Body of pancreas (tissue), 4 donors: ENCODE results near the gene TRMT61B. TPM values are rescaled to one million over a fixed set of nuclear protein-coding genes. Genes with fewer than 3 reads are reported as not detected.

Experiments
- ATAC-seq: fragments of 150-250 bp; one replicate; pipeline ENCODE4 v1.9.1; 2016
- DNase-seq, 4 donors: peaks; one replicate each; pipeline ENCODE4 v3.0.0-alpha.2; 2019
- H3K27ac ChIP-seq, 4 donors: fragments of 200-600 bp; sonication (generic); 1 replicate in 3 of 4; 2 replicates in 1 of 4; pipeline versions ENCODE4 v1.5.1 to v1.6.1; 2016 to 2019; ENCODE audit warnings: mild to moderate bottlenecking in 1 of 4, mixed read lengths in 1 of 4, moderate library complexity in 1 of 4
- H3K27me3 ChIP-seq, 2 donors: fragments of 200-600 bp; sonication (generic); one replicate each; pipeline ENCODE4 v1.6.0; 2016; ENCODE audit warnings: mild to moderate bottlenecking in 1 of 2
- H3K36me3 ChIP-seq, 2 donors: fragments of 200-600 bp; sonication (generic); replicated peaks in 1 of 2; 2 replicates each; pipeline ENCODE4 v1.5.1; 2016; ENCODE audit warnings: low read depth in 2 of 2; ENCODE audit not compliant: insufficient read depth in 1 of 2
- H3K4me1 ChIP-seq: fragments of 200-600 bp; sonication (generic); one replicate; pipeline ENCODE4 v1.6.0; 2016
- H3K4me3 ChIP-seq, 2 donors: fragments of 200-600 bp; sonication (generic); 1 replicate in 1 of 2; 2 replicates in 1 of 2; pipeline ENCODE4 v1.5.1; 2016 to 2019
- H3K9me3 ChIP-seq, 3 donors: fragments of 200-600 bp; sonication (generic); 1 replicate in 2 of 3; 2 replicates in 1 of 3; pipeline ENCODE4 v1.5.1; 2016
- CTCF ChIP-seq, 7 experiments: fragments of 450-650 bp in 4 of 7; fragments of 200-600 bp in 3 of 7; sonication (generic) in 3 of 7; IDR thresholded peaks; one replicate each; pipeline ENCODE4 v1.5.1; 2016 to 2019; ENCODE audit warnings: antibody characterized with exemption in 7 of 7
- POLR2A ChIP-seq, 3 donors: fragments of 450-650 bp; IDR thresholded peaks; one replicate each; pipeline ENCODE4 v1.6.1; 2016; ENCODE audit warnings: antibody characterized with exemption in 3 of 3, mild to moderate bottlenecking in 2 of 3
- WGBS, 2 donors: methylation state at CpG; one replicate each; pipeline ENCODE4 v1.1.5; 2017; 5-methylcytosine and 5-hydroxymethylcytosine counted together
- intact Hi-C: fragments of 100-400 bp; cut with DNase I; formaldehyde crosslinking; loops from one replicate; pipeline ENCODE4 v1.15.1; 2023
- total RNA-seq, 2 donors: library from RNA; depleted of rRNA; stranded (reverse); fragments of >200 nt; gene quantifications; one replicate each; pipeline ENCODE4 v1.1.0, GENCODE V29; 2016

Gene TRMT61B
- 10 to 100 TPM in 1 of 2 donors, 1 to 10 TPM in 1; 9.9 to 15.8 TPM for total RNA-seq

GRCh38 chr2:28870146-28870891 lies at the start of gene TRMT61B:
TSS of gene TRMT61B (minus strand) at chr2:28870309. CDS start at chr2:28870277, 32 bp downstream.
- peak within 1 kb of the TSS; percentile 68 to 91 (median 77) for H3K27ac ChIP-seq
- TF ChIP-seq CTCF (IDR thresholded peaks at IDR 0.05) = peak in 1 of 7 experiments; percentile 40
- peak; percentile 61 to 89 (median 82) for TF ChIP-seq POLR2A (IDR thresholded peaks at IDR 0.05)
- no peaks in the 10 kb centered on the region for H3K27me3 ChIP-seq
- H3K4me1 ChIP-seq = peaks cover 32% of the 10 kb centered on the region
- intact Hi-C loops = no loop called here
- H3K36me3 ChIP-seq = no peaks in the 10 kb centered on the region
- peak within 1 kb of the TSS; percentile 67 to 95 for H3K4me3 ChIP-seq
- WGBS, 2 donors = 0% methylated on average over 27 to 57 of the region's 57 CpGs
- DNase-seq = peak; percentile 96 to 98 (median 96)
- no peaks in the 10 kb centered on the region for H3K9me3 ChIP-seq
- ATAC-seq = peak; percentile 100

GRCh38 chr2:28915939-28916338 lies 45.8 kb upstream of the TRMT61B start:
- no peak for DNase-seq
- no peak overlapping the region for H3K27ac ChIP-seq
- intact Hi-C loops = no loop called here
- TF ChIP-seq POLR2A (IDR thresholded peaks at IDR 0.05) (no peak), CTCF (IDR thresholded peaks at IDR 0.05) (no peak)
- no peaks in the 10 kb centered on the region for H3K4me1 ChIP-seq
- no peaks in the 10 kb centered on the region for H3K27me3 ChIP-seq
- no peak overlapping the region for H3K4me3 ChIP-seq
- H3K9me3 ChIP-seq = no peaks in the 10 kb centered on the region
- WGBS, 2 donors = 88 to 96% methylated on average over 1 of the region's 1 CpG
- H3K36me3 ChIP-seq = peaks cover 0 to 12% of the 10 kb centered on the region in 2 donors
- ATAC-seq = no peak

GRCh38 chr2:28909655-28910353 lies 39.7 kb upstream of the TRMT61B start:
- peaks cover 0 to 19% of the 10 kb centered on the region in 2 donors for H3K36me3 ChIP-seq

GRCh38 chr2:28908172-28908571 lies 38.1 kb upstream of the TRMT61B start:
- peaks cover 14% of the 10 kb centered on the region for H3K4me1 ChIP-seq
- no peaks in the 10 kb centered on the region for H3K27me3 ChIP-seq
- DNase-seq = no peak
- H3K4me3 ChIP-seq = no peak overlapping the region
- H3K36me3 ChIP-seq = peaks cover 0 to 9% of the 10 kb centered on the region in 2 donors
- TF ChIP-seq POLR2A (IDR thresholded peaks at IDR 0.05) (no peak), CTCF (IDR thresholded peaks at IDR 0.05) (no peak)
- intact Hi-C loops = no loop called here
- H3K9me3 ChIP-seq = no peaks in the 10 kb centered on the region
- ATAC-seq = no peak
- no peak overlapping the region for H3K27ac ChIP-seq
- 0 to 14% methylated on average over 1 of the region's 1 CpG for WGBS, 2 donors

More at GRCh38 chr2:28909655-28910353, 39.7 kb upstream of the TRMT61B start:
- no peaks in the 10 kb centered on the region for H3K9me3 ChIP-seq
- H3K4me3 ChIP-seq = no peak overlapping the region
- no peak overlapping the region for H3K27ac ChIP-seq
- TF ChIP-seq POLR2A (IDR thresholded peaks at IDR 0.05) (no peak), CTCF (IDR thresholded peaks at IDR 0.05) (no peak)
- no peak for ATAC-seq
- intact Hi-C loops = no loop called here
- no peak for DNase-seq
- 88 to 89% methylated on average over 6 of the region's 6 CpGs for WGBS, 2 donors
- H3K27me3 ChIP-seq = no peaks in the 10 kb centered on the region
- peaks cover 7% of the 10 kb centered on the region for H3K4me1 ChIP-seq
